Pulmonary artery endothelial cell (primary cell): ENCODE measurements around the gene SLC9A7. TPM values are rescaled to one million over a fixed set of nuclear protein-coding genes. Genes with fewer than 3 reads are reported as not detected.
A peak's percentile ranks its signal among the peaks of the same experiment; 100 is the strongest.
"Not testable (repeated sequence)": the region's sequence is repeated elsewhere in the genome, so short reads cannot be mapped to it uniquely, and the experiment has no call there.

ENCODE experiments used
- DNase-seq: peaks from one replicate; pipeline ENCODE4 v3.0.0-alpha.2; 2011; ENCODE audit warnings: low read depth, low spot score
- total RNA-seq: library from RNA; depleted of rRNA; stranded (reverse); fragments of >200 nt; gene quantifications from 2 replicates; pipeline ENCODE4 v1.2.3, GENCODE V29; 2014

SLC9A7 gene
- 35.6 and 40.6 TPM in 2 replicates for total RNA-seq

GRCh38 chrX:46758956-46759644 is at the start of gene SLC9A7:
TSS of gene SLC9A7 (minus strand) at chrX:46759118. CDS start at chrX:46759029, 89 bp downstream.
- DNase-seq, result no peak

DNA sequence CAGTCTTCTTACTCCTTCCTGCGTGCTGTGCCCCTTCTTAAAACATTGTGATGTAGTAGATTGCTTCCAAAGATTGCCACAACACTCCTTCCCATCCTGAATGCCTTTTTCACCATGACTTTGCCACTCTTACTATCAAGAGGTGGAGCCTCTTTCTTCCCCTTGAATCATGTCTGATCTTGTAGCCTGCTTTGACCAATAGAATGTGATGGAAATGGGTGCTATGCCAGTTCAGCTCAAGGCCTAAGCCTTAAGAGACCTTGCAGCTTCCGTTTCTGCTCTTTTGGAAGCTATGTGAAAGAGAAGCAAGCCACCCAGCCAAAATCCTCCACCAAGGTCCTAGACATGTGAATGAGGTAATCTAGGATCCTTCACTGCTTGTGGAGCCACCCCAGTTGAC is 46.4 kb upstream of the SLC9A7 start:
- no peak for DNase-seq

GRCh38 chrX:46803140-46803539 is 44.2 kb upstream of the SLC9A7 start:
- DNase-seq, result no peak

DNA sequence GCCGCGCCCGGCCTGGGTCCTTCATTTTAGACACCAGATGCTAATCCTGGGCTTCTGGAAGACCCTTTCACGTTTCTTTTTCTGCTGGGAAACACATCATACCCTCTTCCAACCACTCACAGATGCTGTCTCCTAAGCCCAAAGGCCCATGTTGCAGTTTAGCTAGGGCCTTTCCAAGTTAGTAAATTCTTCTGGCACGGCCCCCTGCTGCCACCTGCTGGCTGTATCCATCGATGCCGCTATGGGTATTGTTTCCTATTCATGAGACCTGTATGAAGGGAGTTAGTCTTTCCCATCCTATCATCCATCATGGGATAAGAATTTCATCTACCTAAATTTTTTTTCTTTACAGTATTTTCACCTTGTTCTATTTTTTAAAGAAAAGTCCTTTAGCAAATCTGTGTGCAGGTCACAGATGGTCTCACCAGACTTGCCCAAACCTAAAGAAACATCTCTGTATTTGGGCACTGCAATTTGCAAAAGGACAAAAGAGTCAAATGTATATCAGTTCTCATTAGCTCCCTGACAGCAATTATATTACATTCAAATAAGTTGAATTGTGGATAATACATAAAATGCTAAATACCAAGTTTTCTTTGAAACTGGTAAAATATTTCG is 37.8 kb upstream of the SLC9A7 start:
- DNase-seq, result peak; percentile 22

- no peak for DNase-seq
Observed at GRCh38 chrX:46793386-46794143, 34.6 kb upstream of the SLC9A7 start.

DNA sequence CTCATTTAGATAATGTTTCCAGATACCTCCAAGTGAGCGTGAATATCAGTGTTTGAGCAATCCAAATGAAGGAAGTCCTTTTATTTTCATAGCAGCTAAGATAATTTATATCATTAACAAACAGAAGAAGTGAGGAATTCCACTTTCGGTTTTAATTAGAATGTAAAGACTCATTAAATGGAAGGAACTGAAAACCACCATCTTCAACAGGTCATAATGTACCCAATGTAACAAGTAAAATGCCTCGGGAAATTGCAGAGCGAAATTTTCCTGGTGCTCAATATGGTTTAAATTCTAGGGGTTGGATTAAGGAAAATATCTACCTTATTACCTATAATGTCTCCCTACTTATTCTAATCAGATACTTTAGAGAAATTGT is 33.9 kb upstream of the SLC9A7 start:
- DNase-seq, result no peak

- DNase-seq, result peak; percentile 60
Observed at GRCh38 chrX:46791927-46792809, 33.2 kb upstream of the SLC9A7 start.

DNA sequence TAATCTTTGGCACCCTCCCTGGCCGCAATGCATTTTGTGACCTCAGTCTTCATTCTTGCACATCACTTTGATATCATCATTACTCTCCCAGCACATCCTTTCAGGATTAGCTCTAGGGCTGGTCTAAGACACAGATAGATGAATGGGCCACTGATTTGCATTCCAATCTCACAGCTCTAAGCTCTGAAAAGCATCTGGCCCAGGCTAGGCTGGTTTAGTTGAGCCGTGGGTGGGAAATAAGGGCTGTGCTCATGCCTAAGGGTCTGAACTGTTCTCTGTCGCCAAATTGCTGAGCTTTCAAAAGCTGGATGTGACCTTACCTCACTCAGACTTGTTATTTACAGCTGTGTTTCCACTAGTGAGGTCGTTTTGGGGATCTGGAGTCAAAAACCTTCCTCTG is 30.0 kb upstream of the SLC9A7 start:
- no peak for DNase-seq

DNA sequence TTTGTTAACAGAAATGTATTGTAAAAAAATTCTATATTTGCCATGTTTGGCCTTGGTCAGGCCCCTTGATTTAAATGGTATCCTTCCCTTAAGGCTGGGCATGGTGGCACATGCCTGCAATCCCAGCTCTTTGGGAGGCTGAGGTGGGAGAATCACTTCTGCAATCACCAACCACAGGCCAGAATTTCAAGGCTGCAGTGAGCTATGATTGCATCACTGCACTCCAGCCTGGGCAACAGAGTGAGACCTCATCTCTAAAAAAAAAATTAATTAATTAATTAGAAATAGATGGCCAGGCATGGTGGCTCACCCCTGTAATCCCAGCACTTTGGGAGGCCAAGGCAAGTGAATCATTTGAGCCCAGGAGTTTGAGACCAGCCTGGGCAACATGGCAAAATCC is 25.5 kb upstream of the SLC9A7 start:
- not testable (repeated sequence) for DNase-seq

DNA sequence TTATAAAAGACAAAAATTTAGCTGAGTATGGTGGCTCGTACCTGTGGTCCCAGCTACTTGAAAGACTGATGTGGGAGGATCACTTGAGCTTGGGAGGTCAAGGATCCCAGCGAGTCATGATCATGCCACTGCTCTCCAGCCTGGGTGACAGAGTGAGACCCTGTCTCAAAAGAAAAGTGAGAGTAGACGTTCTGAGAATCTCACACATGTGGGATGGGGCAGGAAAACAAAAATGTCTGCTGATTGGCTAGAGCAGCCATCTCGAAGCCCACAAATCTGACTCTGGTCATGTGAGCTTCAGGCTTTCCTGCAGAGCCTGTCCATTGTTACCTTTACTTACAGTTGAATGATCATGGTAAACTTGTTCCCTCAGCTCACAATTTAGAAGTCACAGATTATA is 23.1 kb upstream of the SLC9A7 start:
- no peak for DNase-seq

DNA sequence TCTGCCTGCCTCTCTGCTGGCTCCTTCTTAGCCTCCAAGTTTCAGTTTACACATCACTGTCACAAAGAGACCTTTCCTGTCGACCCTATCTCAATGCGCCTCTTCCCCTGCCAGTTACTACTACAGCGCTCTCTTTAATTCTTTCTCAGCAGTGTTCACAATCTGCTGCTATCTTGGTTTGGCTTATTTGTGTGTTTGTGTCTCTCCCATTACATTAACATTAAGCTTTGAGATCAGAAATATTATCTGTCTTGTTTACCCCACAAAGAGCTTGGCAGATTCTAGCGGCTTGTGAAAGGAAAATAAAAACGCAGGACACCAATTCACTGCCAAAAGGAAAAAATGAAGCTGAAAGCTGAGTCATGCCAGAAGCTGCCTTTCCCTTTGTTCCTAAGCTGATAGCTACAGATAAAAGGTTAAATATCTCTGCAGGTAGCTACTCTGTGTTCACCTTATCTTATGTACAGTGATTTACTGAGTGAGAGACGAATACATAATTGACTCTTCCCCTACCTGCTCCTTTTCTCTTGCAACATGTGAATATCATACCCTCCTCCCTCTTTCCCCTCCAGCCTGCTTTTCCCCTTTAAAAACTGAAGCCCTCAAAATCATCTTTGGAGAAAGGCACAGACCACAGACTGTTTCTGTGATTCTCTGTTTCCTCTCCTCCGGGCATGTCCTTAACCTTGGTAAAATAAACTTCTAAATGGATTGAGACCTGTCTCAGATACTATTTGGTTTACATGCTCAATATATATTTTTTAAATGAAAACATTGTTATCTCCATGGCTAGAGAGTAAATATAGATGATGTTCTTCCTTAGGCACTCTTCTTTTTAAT is 19.3 kb upstream of the SLC9A7 start:
- DNase-seq, result no peak

DNA sequence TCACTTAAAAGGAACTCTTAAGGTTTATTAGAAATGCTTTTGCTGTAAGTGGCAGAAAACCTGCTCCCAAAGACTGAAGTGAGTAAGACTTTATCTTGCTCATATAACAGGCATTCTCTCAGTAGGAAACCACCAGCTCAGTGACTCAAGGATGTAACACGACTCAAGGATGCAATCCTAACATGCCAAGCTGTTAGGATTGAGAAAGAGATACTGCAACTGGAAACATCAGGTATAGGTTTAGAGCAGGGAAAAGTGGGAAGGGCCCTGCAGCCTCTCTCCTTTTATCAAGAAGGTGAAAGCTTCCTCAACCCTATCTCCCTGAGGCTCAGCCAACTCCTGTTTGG is 11.9 kb upstream of the SLC9A7 start:
- DNase-seq, result no peak

GRCh38 chrX:46770000-46770816 is 11.3 kb upstream of the SLC9A7 start:
- DNase-seq, result no peak

GRCh38 chrX:46762963-46763362 is 4.0 kb upstream of the SLC9A7 start:
- DNase-seq, result no peak

GRCh38 chrX:46759645-46759974 is 692 bp upstream of the SLC9A7 start:
- DNase-seq, result no peak

DNA sequence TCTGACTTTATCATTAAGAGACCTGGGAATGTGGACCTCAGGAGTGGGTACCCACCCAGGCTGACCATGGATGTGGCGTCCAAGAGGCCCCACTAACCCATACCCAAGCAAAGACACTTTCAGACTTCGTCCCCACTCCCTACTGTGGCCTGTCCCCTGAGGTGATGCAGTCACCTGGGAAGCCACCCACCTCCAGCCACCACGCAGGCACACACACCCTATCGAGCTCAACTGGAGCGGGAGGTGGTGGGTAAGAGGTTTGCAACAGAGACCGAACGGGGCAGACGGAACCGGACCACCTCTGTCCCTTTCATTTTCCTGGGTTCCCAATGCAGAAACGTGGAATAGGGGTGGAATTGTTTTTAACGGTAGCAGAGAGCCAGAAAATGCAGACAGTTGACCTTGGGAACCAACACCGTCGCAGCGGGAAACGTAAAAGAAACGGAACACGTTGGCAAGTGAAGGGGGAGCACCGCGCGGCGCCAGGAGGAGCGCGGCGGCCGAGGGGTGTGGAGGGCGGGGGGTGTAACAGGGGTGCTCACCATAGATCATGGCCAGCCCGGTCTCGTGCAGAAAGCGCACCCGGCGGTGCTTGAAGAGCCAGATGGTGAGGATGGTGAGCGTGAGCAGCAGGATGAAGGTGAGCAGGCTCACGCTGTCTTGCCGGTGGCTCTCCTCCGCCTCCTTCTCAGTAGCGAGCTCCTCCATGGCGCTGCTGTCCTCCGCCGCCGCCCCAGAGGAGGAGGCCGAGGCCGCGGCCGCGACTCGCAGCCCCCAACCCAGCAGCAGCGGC is 559 bp downstream of the SLC9A7 start:
- no peak for DNase-seq

DNA sequence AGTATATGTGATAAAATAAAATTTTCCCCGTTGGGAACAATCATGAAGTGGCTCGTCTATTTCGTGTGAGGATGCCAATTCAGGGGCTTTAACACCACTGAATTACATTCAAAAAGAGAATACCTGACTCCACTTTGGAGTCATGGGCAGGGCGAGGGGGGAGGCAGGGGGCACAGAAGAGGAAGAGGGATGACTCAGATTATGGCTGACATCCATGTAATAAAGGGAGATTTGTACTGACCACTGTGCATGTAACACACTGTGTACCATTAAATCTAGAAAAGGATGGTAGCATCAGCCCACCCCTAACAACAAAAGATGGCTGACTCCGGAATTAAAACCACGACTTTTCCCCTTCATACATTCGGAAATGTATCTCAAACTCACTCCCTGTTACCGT is 1.3 kb downstream of the SLC9A7 start:
- DNase-seq, result no peak

GRCh38 chrX:46757052-46757451 is 1.9 kb downstream of the SLC9A7 start:
- no peak for DNase-seq

DNA sequence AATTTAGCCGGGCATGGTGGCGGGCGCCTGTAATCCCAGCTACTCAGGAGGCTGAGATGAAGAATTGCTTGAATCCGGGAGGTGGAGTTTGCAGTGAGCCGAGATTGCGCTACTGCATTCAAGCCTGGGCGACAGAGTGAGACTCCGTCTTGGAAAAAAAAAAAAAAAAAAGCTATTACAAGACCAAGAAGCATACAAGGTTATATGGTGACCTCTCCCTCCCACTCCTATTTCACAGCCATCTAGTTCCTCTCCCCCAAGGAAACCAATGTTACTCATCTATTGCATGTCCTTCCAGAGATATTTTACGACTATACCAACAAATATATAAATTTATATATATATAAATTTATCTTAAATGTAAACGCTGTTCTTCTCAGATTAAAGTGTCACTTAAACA is 3.2 kb downstream of the SLC9A7 start:
- DNase-seq, result no peak
